GM23338 (cell line): Measurements from ENCODE around the gene HSD3B7. TPM values are rescaled to one million over a fixed set of nuclear protein-coding genes. Genes with fewer than 3 reads are reported as not detected.
A peak's percentile ranks its signal among the peaks of the same experiment; 100 is the strongest.
"Not testable (repeated sequence)": the region's sequence is repeated elsewhere in the genome, so short reads cannot be mapped to it uniquely, and the experiment has no call there.

Experiments
- ATAC-seq: fragments of 200-7000 bp; cut with Tn5 transposase; 3 replicates; pipeline ENCODE4 v1.9.1; 2020
- DNase-seq: peaks from one replicate; pipeline ENCODE4 v3.0.0-alpha.2; 2015; ENCODE audit warnings: low spot score
- H2AFZ ChIP-seq: fragments of 200-600 bp; sonication (generic); 2 replicates; pipeline ENCODE4 v1.8.0; 2016; ENCODE audit warnings: antibody characterized with exemption, mild to moderate bottlenecking, moderate library complexity
- H3F3A ChIP-seq: fragments of 200-600 bp; sonication (generic); replicated peaks from 2 replicates; pipeline ENCODE4 v1.8.0; 2017; ENCODE audit warnings: antibody characterized with exemption, mixed run types, low read depth
- H3K27ac ChIP-seq: fragments of 200-600 bp; sonication (generic); 2 replicates; pipeline ENCODE4 v1.6.1; 2016; ENCODE audit warnings: low read depth
- H3K27me3 ChIP-seq: fragments of 200-600 bp; sonication (generic); 2 replicates; pipeline ENCODE4 v1.8.0; 2016; ENCODE audit warnings: mild to moderate bottlenecking, mixed run types, moderate library complexity; ENCODE audit not compliant: insufficient read depth
- H3K36me3 ChIP-seq: fragments of 200-600 bp; sonication (generic); 2 replicates; pipeline ENCODE4 v1.8.0; 2016; ENCODE audit warnings: mild to moderate bottlenecking; ENCODE audit not compliant: insufficient read depth
- H3K4me1 ChIP-seq: fragments of 200-600 bp; sonication (generic); 2 replicates; pipeline ENCODE4 v1.8.0; 2016; ENCODE audit warnings: mild to moderate bottlenecking, moderate library complexity; ENCODE audit not compliant: insufficient read depth
- H3K4me2 ChIP-seq: fragments of 200-600 bp; sonication (generic); 2 replicates; pipeline ENCODE4 v1.7.1; 2017; ENCODE audit warnings: mixed run types
- H3K4me3 ChIP-seq: fragments of 200-600 bp; sonication (generic); 2 replicates; pipeline ENCODE4 v1.6.1; 2016; ENCODE audit warnings: mixed run types
- H3K79me2 ChIP-seq: fragments of 200-600 bp; sonication (generic); replicated peaks from 2 replicates; pipeline ENCODE4 v1.8.0; 2017; ENCODE audit warnings: mild to moderate bottlenecking; ENCODE audit not compliant: insufficient read depth
- H3K9me2 ChIP-seq: fragments of 200-600 bp; sonication (generic); 2 replicates; pipeline ENCODE4 v1.8.0; 2017; ENCODE audit not compliant: insufficient read depth
- H4K20me1 ChIP-seq: fragments of 200-600 bp; sonication (generic); replicated peaks from 2 replicates; pipeline ENCODE4 v1.8.0; 2017; ENCODE audit warnings: mild to moderate bottlenecking; ENCODE audit not compliant: insufficient read depth
- H3K27ac Mint-ChIP-seq: 2 replicates; pipeline ENCODE4 v1.8.0; 2020; ENCODE audit warnings: inconsistent platforms, mild to moderate bottlenecking, moderate library complexity, mixed read lengths
- H3K27me3 Mint-ChIP-seq: 3 replicates; pipeline ENCODE4 v1.8.0; 2022; ENCODE audit warnings: low read depth, mild to moderate bottlenecking, moderate library complexity, mixed read lengths, inconsistent platforms; ENCODE audit not compliant: insufficient read depth, poor library complexity
- H3K36me3 Mint-ChIP-seq: 3 replicates; pipeline ENCODE4 v1.8.0; 2021; ENCODE audit warnings: low read depth, mild to moderate bottlenecking, inconsistent platforms, moderate library complexity, mixed read lengths
- H3K4me1 Mint-ChIP-seq: 3 replicates; pipeline ENCODE4 v1.8.0; 2020; ENCODE audit warnings: mild to moderate bottlenecking, inconsistent platforms, mixed read lengths
- H3K4me3 Mint-ChIP-seq: 3 replicates; pipeline ENCODE4 v1.8.0; 2021; ENCODE audit warnings: moderate library complexity, mild to moderate bottlenecking, inconsistent platforms, mixed read lengths
- H3K9me3 Mint-ChIP-seq: 3 replicates; pipeline ENCODE4 v1.8.0; 2020; ENCODE audit warnings: moderate library complexity, mild to moderate bottlenecking, inconsistent platforms, mixed read lengths
- CTCF ChIP-seq, 2 experiments: fragments of 200-600 bp in 1 of 2; sonication (generic) in 1 of 2; conservative IDR thresholded peaks; 2 replicates each; pipeline versions ENCODE4 v1.5.1 to v1.6.1; 2016 to 2017; ENCODE audit warnings: antibody characterized with exemption in 2 of 2, low read depth in 2 of 2, mild to moderate bottlenecking in 2 of 2, moderate library complexity in 1 of 2
- EZH2 ChIP-seq: fragments of 200-600 bp; sonication (generic); IDR thresholded peaks from one replicate; pipeline ENCODE4 v1.8.0; 2017; ENCODE audit warnings: antibody characterized with exemption, mild to moderate bottlenecking, low read depth; ENCODE audit not compliant: unreplicated experiment
- polyA plus RNA-seq: library from polyadenylated mRNA; unstranded; fragments of >200 nt; fragmentation: Nextera tagmentation; extraction: Ambion mirVana; gene quantifications from 2 replicates; pipeline ENCODE4 v1.2.1, GENCODE V29; 2016
- total RNA-seq: library from RNA; depleted of rRNA; stranded (reverse); fragments of >200 nt; shearing (Covaris generic); gene quantifications from 2 replicates; pipeline ENCODE4 v1.2.3, GENCODE V29; 2014

The HSD3B7 gene
- total and polyA plus RNA-seq, 2 experiments from 2014 or later = 4.3 to 12.2 TPM

GRCh38 chr16:31011815-31012214 lies 26.8 kb downstream of the HSD3B7 start:
- H3K79me2 ChIP-seq, H3K9me3 Mint-ChIP-seq, H3K4me1 ChIP-seq, H3F3A ChIP-seq, DNase-seq, H3K9me2 ChIP-seq, H3K27me3 ChIP-seq, H3K4me2 ChIP-seq, H3K36me3 ChIP-seq, H2AFZ ChIP-seq, H3K27ac Mint-ChIP-seq, H3K4me3 ChIP-seq, ATAC-seq, H3K36me3 Mint-ChIP-seq, H4K20me1 ChIP-seq, H3K27ac ChIP-seq: not testable (repeated sequence)
- Mint-ChIP-seq H3K27me3 (peaks cover 32% of the 10 kb centered on the region), H3K4me3 (peak overlapping the region; percentile 76), H3K4me1 (peaks cover 20% of the 10 kb centered on the region)

- H3K27ac Mint-ChIP-seq, H3K36me3 Mint-ChIP-seq, H3K9me3 Mint-ChIP-seq, H3K4me2 ChIP-seq, H3K4me3 Mint-ChIP-seq, H3F3A ChIP-seq, H4K20me1 ChIP-seq, H3K36me3 ChIP-seq, H3K79me2 ChIP-seq, DNase-seq, H3K9me2 ChIP-seq, H3K27ac ChIP-seq, H3K4me1 ChIP-seq, H2AFZ ChIP-seq, ATAC-seq, H3K4me3 ChIP-seq, H3K27me3 ChIP-seq: not testable (repeated sequence)
- Mint-ChIP-seq H3K4me1 (peaks cover 17% of the 10 kb centered on the region), H3K27me3 (peaks cover 28% of the 10 kb centered on the region)
These were observed 28.3 kb downstream of the HSD3B7 start for GRCh38 chr16:31013292-31013691.

GRCh38 chr16:31016018-31016417 lies 31.0 kb downstream of the HSD3B7 start:
- Histone ChIP-seq H3K27me3 (no peaks in the 10 kb centered on the region), H3K4me1 (no peaks in the 10 kb centered on the region; the same call in 1 of the 2 replicates), H2AFZ (no peak overlapping the region), H3K79me2 (no peaks in the 10 kb centered on the region), H3F3A (no peaks in the 10 kb centered on the region), H3K4me3 (no peak overlapping the region), H3K36me3 (no peaks in the 10 kb centered on the region), H3K27ac (no peak overlapping the region), H3K4me2 (no peak overlapping the region), H4K20me1 (no peaks in the 10 kb centered on the region), H3K9me2 (no peaks in the 10 kb centered on the region)
- Mint-ChIP-seq H3K9me3 (no peaks in the 10 kb centered on the region; the same call in 2 of the 3 replicates), H3K4me3 (no peak overlapping the region; the same call in 2 of the 3 replicates), H3K27ac (no peak overlapping the region), H3K36me3 (no peaks in the 10 kb centered on the region), H3K27me3 (peaks cover 23% of the 10 kb centered on the region), H3K4me1 (peaks cover 4% of the 10 kb centered on the region; the same call in 2 of the 3 replicates)
- no peak for TF ChIP-seq EZH2
- TF ChIP-seq CTCF (conservative IDR thresholded peaks at IDR 0.05; ENCODE audit: low read depth in 2 of 2) = peak in 1 of 2 experiments; percentile 58; a peak in 2 of 4 replicates
- no peak for DNase-seq
- ATAC-seq = peak; percentile 68

GRCh38 chr16:31017756-31018155 lies 32.7 kb downstream of the HSD3B7 start:
- not testable (repeated sequence) for DNase-seq, H3K36me3 Mint-ChIP-seq, H4K20me1 ChIP-seq, H3K9me3 Mint-ChIP-seq, ATAC-seq, H3K4me3 Mint-ChIP-seq, H3K4me2 ChIP-seq, H3F3A ChIP-seq, H3K79me2 ChIP-seq, H3K4me3 ChIP-seq, H3K4me1 Mint-ChIP-seq, H2AFZ ChIP-seq, H3K4me1 ChIP-seq, H3K27me3 ChIP-seq, H3K36me3 ChIP-seq, H3K27ac Mint-ChIP-seq, H3K27ac ChIP-seq, H3K9me2 ChIP-seq
- H3K27me3 Mint-ChIP-seq = peaks cover 13% of the 10 kb centered on the region
